Thoracic aorta (tissue), 2 donors: ENCODE results near the gene MNX1. TPM values are rescaled to one million over a fixed set of nuclear protein-coding genes. Genes with fewer than 3 reads are reported as not detected.

Source experiments
- ATAC-seq: fragments of 150-250 bp; one replicate; pipeline ENCODE4 v1.8.0; 2017; ENCODE audit warnings: low read depth; ENCODE audit not compliant: insufficient number of reproducible peaks, low FRiP score
- DNase-seq: peaks from one replicate; pipeline ENCODE4 v3.0.0-alpha.2; 2020; ENCODE audit warnings: low spot score
- H3K27ac ChIP-seq, 2 donors: fragments of 200-600 bp; sonication (generic); 1 replicate in 1 of 2; 2 replicates in 1 of 2; pipeline ENCODE4 v1.5.1; 2016; ENCODE audit warnings: mild to moderate bottlenecking in 2 of 2, moderate library complexity in 2 of 2
- H3K27me3 ChIP-seq: fragments of 200-600 bp; sonication (generic); replicated peaks from 2 replicates; pipeline ENCODE4 v1.6.0; 2016; ENCODE audit warnings: mild to moderate bottlenecking; ENCODE audit not compliant: insufficient read depth
- H3K36me3 ChIP-seq: fragments of 200-600 bp; sonication (generic); one replicate; pipeline ENCODE4 v1.5.1; 2016
- H3K4me1 ChIP-seq, 2 donors: fragments of 200-600 bp; sonication (generic); 1 replicate in 1 of 2; 2 replicates in 1 of 2; pipeline versions ENCODE4 v1.5.1 to v1.6.0; 2016; ENCODE audit warnings: low read depth in 2 of 2, mild to moderate bottlenecking in 1 of 2; ENCODE audit not compliant: control insufficient read depth in 1 of 2
- H3K4me3 ChIP-seq: fragments of 200-600 bp; sonication (generic); 2 replicates; pipeline ENCODE4 v1.5.1; 2016; ENCODE audit warnings: mild to moderate bottlenecking
- H3K9me3 ChIP-seq: fragments of 200-600 bp; sonication (generic); 2 replicates; pipeline ENCODE4 v1.5.1; 2016
- CTCF ChIP-seq: fragments of 200-600 bp; sonication (generic); IDR thresholded peaks from one replicate; pipeline ENCODE4 v1.5.1; 2019; ENCODE audit warnings: antibody characterized with exemption
- total RNA-seq, 2 donors: library from RNA; depleted of rRNA; stranded (reverse); fragments of >200 nt; gene quantifications; one replicate each; pipeline versions ENCODE4 v1.1.0 to v1.2.3, GENCODE V29; 2016

The MNX1 gene
- total RNA-seq, 2 donors from 2014 or later = not detected

GRCh38 chr7:156985101-156985992, 25.1 kb downstream of the MNX1 start:
- Histone ChIP-seq H3K9me3 (no peaks in the 10 kb centered on the region), H3K36me3 (no peaks in the 10 kb centered on the region), H3K27me3 (no peaks in the 10 kb centered on the region), H3K4me3 (no peak overlapping the region), H3K27ac (no peak overlapping the region), H3K4me1 (no peaks in the 10 kb centered on the region)
- TF ChIP-seq CTCF = no peak
- no peak for DNase-seq
- no peak for ATAC-seq

GRCh38 chr7:156984174-156984891, 26.1 kb downstream of the MNX1 start:
- H3K4me1 ChIP-seq = no peaks in the 10 kb centered on the region
- no peaks in the 10 kb centered on the region for H3K36me3 ChIP-seq
- H3K4me3 ChIP-seq = no peak overlapping the region
- H3K27ac ChIP-seq = no peak overlapping the region
- ATAC-seq = no peak
- DNase-seq = no peak
- no peaks in the 10 kb centered on the region for H3K27me3 ChIP-seq
- no peaks in the 10 kb centered on the region for H3K9me3 ChIP-seq
- TF ChIP-seq CTCF = no peak

GRCh38 chr7:156979711-156980110, 30.8 kb downstream of the MNX1 start:
- no peak for ATAC-seq
- peaks cover 3% of the 10 kb centered on the region for H3K9me3 ChIP-seq
- H3K36me3 ChIP-seq = no peaks in the 10 kb centered on the region
- no peak for TF ChIP-seq CTCF
- H3K4me3 ChIP-seq = no peak overlapping the region
- H3K4me1 ChIP-seq = no peaks in the 10 kb centered on the region
- no peak overlapping the region for H3K27ac ChIP-seq
- no peaks in the 10 kb centered on the region for H3K27me3 ChIP-seq
- DNase-seq = no peak

- ATAC-seq (no peak), DNase-seq (no peak)
- no peaks in the 10 kb centered on the region for H3K36me3 ChIP-seq
Measured at GRCh38 chr7:156979007-156979606, 31.4 kb downstream of the MNX1 start.

More at GRCh38 chr7:156979007-156979606, 31.4 kb downstream of the MNX1 start:
- no peak overlapping the region for H3K4me3 ChIP-seq
- no peaks in the 10 kb centered on the region for H3K4me1 ChIP-seq
- H3K27ac ChIP-seq = no peak overlapping the region
- peaks cover 3% of the 10 kb centered on the region for H3K9me3 ChIP-seq
- no peaks in the 10 kb centered on the region for H3K27me3 ChIP-seq
- TF ChIP-seq CTCF = no peak
